ENCODE measurements around the gene CD40. TPM values are rescaled to one million over a fixed set of nuclear protein-coding genes. Genes with fewer than 3 reads are reported as not detected.
A peak's percentile ranks its signal among the peaks of the same experiment; 100 is the strongest.

The CD40 gene
- total and polyA plus RNA-seq, 10 of the 15 experiments (the other 5 are each of a cell fraction or from before 2014, with no cell fraction given), result 40.8 to 193 (median 89.5) TPM

GRCh38 chr20:46119028-46119546 is 973 bp downstream of the CD40 start:
- no peaks in the 10 kb centered on the region for H3K27me3 ChIP-seq (replicated peaks in 1 of 2; ENCODE audit: control insufficient read depth in 2 of 2, insufficient read depth in 2 of 2, low read length in 1 of 2)
- no TSS peak for BruUV-seq (replicated peaks)
- CTCF ChIA-PET, result interaction anchor here (0.6 to 4.1 kb wide), 15 partner anchors 11 to 444 kb away, joined by 3 to 63 read pairs (median 4); no protein-coding TSS in a partner anchor
- in situ Hi-C loops (cut with MboI) (loop anchor here (10.0 kb wide), 1 partner anchor 754 kb away; the partner anchor contains the start of gene SYS1), intact Hi-C loops (cut with micrococcal nuclease; ENCODE audit: unreplicated experiment) (loop anchor here (1.0 kb wide), 1 partner anchor 8 kb away; no protein-coding TSS in a partner anchor)
- DNase-seq (ENCODE audit: low read depth, low spot score) (peak; percentile 49), FAIRE-seq (no peak), ATAC-seq (peak; percentile 78)
- peaks cover 6% of the 10 kb centered on the region for H3K4me1 ChIP-seq (ENCODE audit: control insufficient read depth, insufficient read depth, low read length)
- RAD21 ChIA-PET (ENCODE audit: unreplicated experiment), result interaction anchor here (0.9 to 3.0 kb wide), 9 partner anchors 8 to 288 kb away, joined by 3 to 23 read pairs (median 6); partner anchors contain the start of gene ELMO2
- SMC1A ChIA-PET (ENCODE audit: uncharacterized antibody, unreplicated experiment), result interaction anchor here (0.7 to 4.1 kb wide), 9 partner anchors 8 to 97 kb away, joined by 3 to 39 read pairs (median 8); no protein-coding TSS in a partner anchor
- peak overlapping the region; percentile 67 for H3K9ac ChIP-seq (ENCODE audit: control insufficient read depth, insufficient read depth, low read length)
- H3K27ac ChIP-seq (ENCODE audit: control insufficient read depth, insufficient read depth), result peak overlapping the region; percentile 76
- no peak overlapping the region for H2AFZ ChIP-seq (ENCODE audit: control insufficient read depth, low read depth, low read length)
- peaks cover 58% of the 10 kb centered on the region for H3K79me2 ChIP-seq (ENCODE audit: control insufficient read depth, insufficient read depth, low read length)
- peaks cover 6% of the 10 kb centered on the region for H4K20me1 ChIP-seq (ENCODE audit: control insufficient read depth, insufficient read depth)
- H3K4me2 ChIP-seq (ENCODE audit: control insufficient read depth, insufficient read depth), result peak overlapping the region; percentile 67
- H3K4me3 ChIP-seq, result peak overlapping the region; percentile 96
- H3K9me3 ChIP-seq (replicated peaks; ENCODE audit: control insufficient read depth, insufficient read depth, low read length), result no peaks in the 10 kb centered on the region
- WGBS (ENCODE audit: insufficient coverage, insufficient replicate concordance, low lambda C conversion rate, missing lambda C conversion rate), result 0% methylated on average over 2 of the region's 2 CpGs
- H3K36me3 ChIP-seq (ENCODE audit: control insufficient read depth in 2 of 2, insufficient read depth in 2 of 2, low read length in 1 of 2), result peaks cover 22 to 23% of the 10 kb centered on the region in 2 experiments
- POLR2A ChIA-PET, result interaction anchor here (0.5 to 2.9 kb wide), 11 partner anchors 8 to 288 kb away, joined by 3 to 19 read pairs (median 5); partner anchors contain the start of genes ELMO2 and ZNF335
- TF ChIP-seq BMI1 (IDR thresholded peaks at IDR 0.05; ENCODE audit: borderline replicate concordance), result no peak
- TF ChIP-seq POU2F2 (IDR thresholded peaks at IDR 0.05; ENCODE audit: borderline replicate concordance, low read depth, low read length), result peak; percentile 42; the same call in 1 of the 3 replicates
- peak; percentile 22 for TF ChIP-seq RELA (IDR thresholded peaks at IDR 0.05; ENCODE audit: borderline replicate concordance, partially characterized antibody)
- TF ChIP-seq FOXM1 (IDR thresholded peaks at IDR 0.05; ENCODE audit: low read depth, low read length), result peak; percentile 66
- TF ChIP-seq IKZF1 (conservative IDR thresholded peaks at IDR 0.05), result peak; percentile 93
- peak; percentile 11 for TF ChIP-seq SP1 (IDR thresholded peaks at IDR 0.05; ENCODE audit: low read depth, low read length)
- TF ChIP-seq POLR2AphosphoS5 (IDR thresholded peaks at IDR 0.05; ENCODE audit: low read length), result peak; percentile 66; the same call in 1 of the 2 replicates
- peak in 1 of 2 experiments; percentile 95; a peak in 2 of 4 replicates for TF ChIP-seq ETV6 (conservative IDR thresholded peaks at IDR 0.05 in 1 of 2, IDR thresholded peaks at IDR 0.05 in 1 of 2; ENCODE audit: borderline replicate concordance in 1 of 2, low read depth in 1 of 2)
- 0 out of 2 replicates have a peak, but pooled peaks have one; percentile 3 for TF ChIP-seq BCL11A (IDR thresholded peaks at IDR 0.05; ENCODE audit: low read depth, low read length)
- no peak for TF ChIP-seq IRF3 (IDR thresholded peaks at IDR 0.05)
- no peak; the same call in 1 of the 2 replicates for TF ChIP-seq CREB1 (IDR thresholded peaks at IDR 0.05; ENCODE audit: low read depth)
- TF ChIP-seq ZNF592 (IDR thresholded peaks at IDR 0.05), result no peak
- TF ChIP-seq JUNB (IDR thresholded peaks at IDR 0.05), result peak; percentile 46
- no peak for TF ChIP-seq CTCF (IDR thresholded peaks at IDR 0.05 in 2 of 3, conservative IDR thresholded peaks at IDR 0.05 in 1 of 3; ENCODE audit: control insufficient read depth in 2 of 3, extremely low read depth in 1 of 3, insufficient read depth in 1 of 3, low read depth in 3 of 3, low read length in 3 of 3)
- 0 out of 2 replicates have a peak, but pooled peaks have one; percentile 51 for TF ChIP-seq NBN (IDR thresholded peaks at IDR 0.05)
- TF ChIP-seq HDGF (IDR thresholded peaks at IDR 0.05), result peak; percentile 90
- peak; percentile 95 for TF ChIP-seq EED (IDR thresholded peaks at IDR 0.05; ENCODE audit: low read depth)

Data from GM12878 (cell line).